Keratinocyte (primary cell): ENCODE measurements around the gene INPP4B.
A peak's percentile ranks its signal among the peaks of the same experiment; 100 is the strongest.

Experiments
- EZH2 ChIP-seq: IDR thresholded peaks from one replicate; pipeline ENCODE4 v1.6.1; 2012; ENCODE audit warnings: inconsistent platforms, mild to moderate bottlenecking, low read length, moderate library complexity
- TF ChIP-seq, protein P1 (sequence below), 3 experiments: IDR thresholded peaks in 1 of 3; conservative IDR thresholded peaks in 1 of 3; optimal IDR thresholded peaks in 1 of 3; 2 replicates in 2 of 3; 3 replicates in 1 of 3; pipeline versions ENCODE3 to v1.5.1; 2011; ENCODE audit warnings: low read length in 3 of 3, mild to moderate bottlenecking in 3 of 3, moderate library complexity in 2 of 3, control low read depth in 1 of 3, inconsistent platforms in 1 of 3; ENCODE audit not compliant: insufficient read depth in 2 of 3; ENCODE audit errors: extremely low read depth in 1 of 3

DNA sequence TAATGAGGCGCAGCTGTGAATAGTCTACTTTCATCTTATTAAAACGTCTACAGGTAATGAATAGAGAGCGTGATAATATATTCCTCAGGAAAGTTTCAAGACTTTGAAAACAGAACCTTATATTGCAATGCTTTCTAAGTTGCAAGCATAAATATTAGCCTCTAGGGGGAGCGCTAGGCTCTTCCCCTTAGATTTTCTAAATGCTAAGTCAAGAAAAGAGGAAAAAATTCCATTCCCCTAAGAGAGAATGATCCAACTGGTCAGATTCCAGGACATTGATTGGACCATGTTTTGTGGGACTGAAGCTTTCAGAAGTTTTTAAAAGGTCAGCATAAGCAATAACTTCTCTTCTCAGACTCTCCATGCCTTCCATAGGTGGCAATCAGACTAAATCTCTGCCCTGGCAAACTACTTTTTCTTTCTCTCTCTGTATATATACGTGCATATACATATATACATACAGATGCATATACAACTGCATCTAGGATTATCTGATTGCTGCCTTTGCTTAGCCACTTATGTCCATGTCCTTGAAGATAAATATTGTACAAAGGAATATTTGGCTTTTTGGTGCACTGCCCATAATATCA lies 492.9 kb downstream of the INPP4B start:
- TF ChIP-seq, protein P1, sequence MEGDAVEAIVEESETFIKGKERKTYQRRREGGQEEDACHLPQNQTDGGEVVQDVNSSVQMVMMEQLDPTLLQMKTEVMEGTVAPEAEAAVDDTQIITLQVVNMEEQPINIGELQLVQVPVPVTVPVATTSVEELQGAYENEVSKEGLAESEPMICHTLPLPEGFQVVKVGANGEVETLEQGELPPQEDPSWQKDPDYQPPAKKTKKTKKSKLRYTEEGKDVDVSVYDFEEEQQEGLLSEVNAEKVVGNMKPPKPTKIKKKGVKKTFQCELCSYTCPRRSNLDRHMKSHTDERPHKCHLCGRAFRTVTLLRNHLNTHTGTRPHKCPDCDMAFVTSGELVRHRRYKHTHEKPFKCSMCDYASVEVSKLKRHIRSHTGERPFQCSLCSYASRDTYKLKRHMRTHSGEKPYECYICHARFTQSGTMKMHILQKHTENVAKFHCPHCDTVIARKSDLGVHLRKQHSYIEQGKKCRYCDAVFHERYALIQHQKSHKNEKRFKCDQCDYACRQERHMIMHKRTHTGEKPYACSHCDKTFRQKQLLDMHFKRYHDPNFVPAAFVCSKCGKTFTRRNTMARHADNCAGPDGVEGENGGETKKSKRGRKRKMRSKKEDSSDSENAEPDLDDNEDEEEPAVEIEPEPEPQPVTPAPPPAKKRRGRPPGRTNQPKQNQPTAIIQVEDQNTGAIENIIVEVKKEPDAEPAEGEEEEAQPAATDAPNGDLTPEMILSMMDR (optimal IDR thresholded peaks at IDR 0.05 in 1 of 3, IDR thresholded peaks at IDR 0.05 in 1 of 3, conservative IDR thresholded peaks at IDR 0.05 in 1 of 3; ENCODE audit: extremely low read depth in 1 of 3, insufficient read depth in 2 of 3, low read length in 3 of 3): peak in 2 of 3 experiments; percentile 65 to 70
- TF ChIP-seq EZH2: no peak
